Lower leg skin (tissue), 4 donors: ENCODE measurements around the gene IL11. TPM values are rescaled to one million over a fixed set of nuclear protein-coding genes. Genes with fewer than 3 reads are reported as not detected.

Source experiments
- DNase-seq, 2 donors: peaks; one replicate each; pipeline ENCODE4 v3.0.0-alpha.2; 2019; ENCODE audit warnings: low spot score in 2 of 2
- H3K4me3 ChIP-seq: fragments of 200-600 bp; sonication (generic); 2 replicates; pipeline ENCODE4 v1.5.1; 2017; ENCODE audit warnings: mild to moderate bottlenecking, low read depth; ENCODE audit not compliant: poor library complexity, severe bottlenecking
- POLR2A ChIP-seq, 2 donors: fragments of 450-650 bp; IDR thresholded peaks; one replicate each; pipeline ENCODE4 v1.6.1; 2016 to 2017; ENCODE audit warnings: antibody characterized with exemption in 2 of 2, mild to moderate bottlenecking in 1 of 2, moderate library complexity in 1 of 2
- WGBS, 2 donors: methylation state at CpG; one replicate each; pipeline ENCODE4 v1.1.5; 2018; 5-methylcytosine and 5-hydroxymethylcytosine counted together
- intact Hi-C: fragments of 100-400 bp; cut with DNase I; formaldehyde crosslinking; loops from one replicate; pipeline ENCODE4 v1.15.0; 2023; ENCODE audit warnings: low total_unique reads
- total RNA-seq, 4 donors: library from RNA; depleted of rRNA; stranded (reverse); fragments of >200 nt; gene quantifications; one replicate each; pipeline ENCODE4 v1.1.0, GENCODE V29; 2016
- TF ChIP-seq, protein P1 (sequence below), 3 donors: fragments of 450-650 bp; IDR thresholded peaks; one replicate each; pipeline ENCODE4 v1.5.1; 2016; ENCODE audit warnings: antibody characterized with exemption in 3 of 3, mild to moderate bottlenecking in 3 of 3, moderate library complexity in 2 of 3

The IL11 gene
- total RNA-seq, 4 donors from 2014 or later, result 0.23 to 0.68 (median 0.46) TPM; not detected in 1

DNA sequence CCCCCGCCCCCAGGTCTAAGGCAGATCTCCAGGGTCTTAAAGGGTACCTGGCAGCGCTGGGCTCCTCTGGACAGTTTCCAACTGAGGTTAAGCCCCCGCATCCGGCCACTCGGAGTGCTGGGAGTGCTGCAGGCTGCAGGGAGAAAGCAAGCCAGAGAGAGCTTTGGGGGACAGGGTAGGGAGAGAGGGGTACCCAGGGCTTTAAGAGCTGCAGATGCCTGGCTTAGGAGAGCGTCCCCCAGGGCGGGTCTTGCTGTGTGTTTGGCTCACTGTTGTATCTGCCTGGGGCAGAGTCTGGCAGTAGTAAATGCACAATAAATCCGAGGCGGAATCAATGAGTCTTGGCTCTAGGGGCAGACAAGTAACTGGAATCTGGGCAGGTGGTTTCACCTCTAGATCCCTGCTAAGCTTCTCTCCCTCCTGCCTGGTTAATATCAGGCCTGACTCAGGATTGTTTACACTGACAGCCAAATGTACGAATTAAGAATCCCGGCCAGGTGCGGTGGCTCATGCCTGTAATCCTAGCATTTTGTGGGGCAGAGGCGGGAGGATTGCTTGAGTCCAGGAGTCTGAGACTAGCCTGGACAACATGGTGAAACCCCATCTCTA lies 14.9 kb downstream of the IL11 start:
- intact Hi-C loops, result no loop called here
- no peak overlapping the region for H3K4me3 ChIP-seq
- no peak for TF ChIP-seq POLR2A (IDR thresholded peaks at IDR 0.05)
- TF ChIP-seq, protein P1, sequence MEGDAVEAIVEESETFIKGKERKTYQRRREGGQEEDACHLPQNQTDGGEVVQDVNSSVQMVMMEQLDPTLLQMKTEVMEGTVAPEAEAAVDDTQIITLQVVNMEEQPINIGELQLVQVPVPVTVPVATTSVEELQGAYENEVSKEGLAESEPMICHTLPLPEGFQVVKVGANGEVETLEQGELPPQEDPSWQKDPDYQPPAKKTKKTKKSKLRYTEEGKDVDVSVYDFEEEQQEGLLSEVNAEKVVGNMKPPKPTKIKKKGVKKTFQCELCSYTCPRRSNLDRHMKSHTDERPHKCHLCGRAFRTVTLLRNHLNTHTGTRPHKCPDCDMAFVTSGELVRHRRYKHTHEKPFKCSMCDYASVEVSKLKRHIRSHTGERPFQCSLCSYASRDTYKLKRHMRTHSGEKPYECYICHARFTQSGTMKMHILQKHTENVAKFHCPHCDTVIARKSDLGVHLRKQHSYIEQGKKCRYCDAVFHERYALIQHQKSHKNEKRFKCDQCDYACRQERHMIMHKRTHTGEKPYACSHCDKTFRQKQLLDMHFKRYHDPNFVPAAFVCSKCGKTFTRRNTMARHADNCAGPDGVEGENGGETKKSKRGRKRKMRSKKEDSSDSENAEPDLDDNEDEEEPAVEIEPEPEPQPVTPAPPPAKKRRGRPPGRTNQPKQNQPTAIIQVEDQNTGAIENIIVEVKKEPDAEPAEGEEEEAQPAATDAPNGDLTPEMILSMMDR (IDR thresholded peaks at IDR 0.05), result no peak
- DNase-seq, result no peak
- 16 to 17% methylated on average over 12 to 13 of the region's 13 CpGs for WGBS, 2 donors

DNA sequence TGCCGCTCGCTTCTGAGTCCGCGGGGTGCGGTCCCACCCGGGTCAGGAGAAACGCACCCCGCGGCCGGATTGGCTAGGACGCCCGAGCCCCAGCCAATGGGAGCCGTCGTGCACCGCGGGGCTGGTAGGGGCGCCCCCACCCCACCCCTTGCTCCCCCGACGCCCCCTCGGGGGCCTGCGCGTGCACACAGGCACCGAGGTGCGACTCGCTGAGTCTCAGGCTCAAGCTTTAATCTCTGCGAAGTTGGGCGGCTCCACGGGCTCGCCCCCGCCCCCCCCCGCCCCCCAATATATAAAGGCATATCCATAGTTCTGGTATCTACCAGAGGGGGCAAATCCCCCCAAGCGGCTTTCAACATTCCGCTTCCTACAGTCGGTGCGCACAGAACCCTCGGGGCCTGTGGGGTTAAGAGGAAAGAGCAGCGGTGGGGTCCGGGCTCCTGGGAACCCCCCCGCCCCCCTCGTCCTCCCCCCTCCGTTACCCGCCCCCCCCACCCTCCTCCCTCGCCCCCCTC lies 15.5 kb downstream of the IL11 start, which contains the start of gene COX6B2:
COX6B2 (minus strand) TSS at position 22 of the 515 bp plus-strand sequence. CDS start 198 bp downstream, outside the sequence.
- no peak for DNase-seq
- no peak for TF ChIP-seq POLR2A (IDR thresholded peaks at IDR 0.05)
- TF ChIP-seq, protein P1 (IDR thresholded peaks at IDR 0.05), result no peak
- H3K4me3 ChIP-seq, result no peak within 1 kb of the TSS
- intact Hi-C loops, result no loop called here
- WGBS, 2 donors, result 1 to 2% methylated on average over 11 to 17 of the region's 43 CpGs

DNA sequence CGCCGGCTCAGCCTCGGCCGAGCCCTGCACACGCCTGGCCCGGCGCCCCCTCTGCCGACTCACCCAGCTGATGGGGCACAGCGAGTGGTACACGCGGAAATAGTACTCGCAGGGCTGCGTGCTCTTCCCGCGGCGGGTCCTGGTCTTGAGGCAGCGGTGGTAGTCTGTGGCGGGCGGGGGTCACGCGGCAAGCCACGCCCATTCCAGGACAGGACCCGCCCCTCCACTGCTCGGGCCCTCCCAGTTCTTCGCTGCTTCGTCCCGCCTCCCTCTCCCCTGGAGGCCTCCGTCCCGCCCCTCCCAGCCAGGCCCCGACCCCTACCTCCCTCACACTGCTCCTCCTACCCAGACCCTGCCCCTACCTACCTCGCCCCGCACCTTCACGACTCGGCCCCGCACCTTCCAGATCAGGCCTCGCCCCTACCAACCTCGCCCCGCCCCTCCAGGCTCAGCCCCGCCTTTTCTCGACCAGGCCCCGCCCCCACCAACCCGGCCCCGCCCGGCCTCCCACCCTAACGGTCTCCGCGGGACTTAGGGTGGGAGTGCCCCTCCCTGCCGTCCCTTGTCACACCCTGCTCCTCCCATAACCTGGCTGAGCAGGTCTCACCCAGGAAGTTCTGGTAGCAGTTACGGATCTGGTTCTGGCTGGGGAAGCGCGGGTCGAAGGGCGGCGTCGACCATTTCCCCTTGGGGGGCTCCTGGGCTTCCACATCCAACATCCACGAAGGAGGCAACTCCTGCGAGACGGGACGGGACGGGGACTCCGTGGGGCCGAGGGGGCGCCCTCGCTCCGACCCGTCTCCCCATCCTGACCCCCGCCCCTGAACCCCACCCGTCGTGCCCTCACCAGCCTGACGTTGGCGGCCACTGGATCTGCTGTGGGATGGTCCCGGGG lies 16.2 kb downstream of the IL11 start:
- TF ChIP-seq, protein P1 (IDR thresholded peaks at IDR 0.05), result no peak
- TF ChIP-seq POLR2A (IDR thresholded peaks at IDR 0.05), result no peak
- intact Hi-C loops, result no loop called here
- 1 to 3% methylated on average over 26 to 39 of the region's 72 CpGs for WGBS, 2 donors
- H3K4me3 ChIP-seq, result no peak overlapping the region
- DNase-seq, result no peak

DNA sequence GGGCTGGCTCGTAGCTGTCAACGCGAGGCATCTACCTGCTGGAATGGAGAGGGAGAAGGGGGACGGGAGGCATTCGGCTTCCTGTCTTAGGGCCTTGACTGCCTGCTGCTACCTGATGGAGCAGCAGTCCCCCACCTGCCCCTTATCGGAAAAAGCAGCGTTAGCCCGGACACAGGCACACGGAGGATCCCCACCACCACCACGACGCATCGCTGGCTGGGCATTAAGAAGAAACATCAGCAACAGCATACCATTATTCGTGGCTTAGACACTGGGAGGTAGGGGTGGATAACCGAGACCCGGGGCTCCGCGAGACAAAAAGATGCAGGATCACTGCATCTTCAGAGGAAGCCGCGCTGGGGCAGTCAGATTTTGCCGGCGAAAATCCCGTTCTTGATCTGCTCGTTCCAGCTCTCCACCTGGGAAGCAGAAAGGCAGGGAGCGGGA lies 16.9 kb downstream of the IL11 start:
- no peak overlapping the region for H3K4me3 ChIP-seq
- no peak for DNase-seq
- TF ChIP-seq, protein P1 (IDR thresholded peaks at IDR 0.05), result no peak
- no peak for TF ChIP-seq POLR2A (IDR thresholded peaks at IDR 0.05)
- intact Hi-C loops, result no loop called here
- WGBS, 2 donors, result 5 to 15% methylated on average over 23 to 24 of the region's 24 CpGs

DNA sequence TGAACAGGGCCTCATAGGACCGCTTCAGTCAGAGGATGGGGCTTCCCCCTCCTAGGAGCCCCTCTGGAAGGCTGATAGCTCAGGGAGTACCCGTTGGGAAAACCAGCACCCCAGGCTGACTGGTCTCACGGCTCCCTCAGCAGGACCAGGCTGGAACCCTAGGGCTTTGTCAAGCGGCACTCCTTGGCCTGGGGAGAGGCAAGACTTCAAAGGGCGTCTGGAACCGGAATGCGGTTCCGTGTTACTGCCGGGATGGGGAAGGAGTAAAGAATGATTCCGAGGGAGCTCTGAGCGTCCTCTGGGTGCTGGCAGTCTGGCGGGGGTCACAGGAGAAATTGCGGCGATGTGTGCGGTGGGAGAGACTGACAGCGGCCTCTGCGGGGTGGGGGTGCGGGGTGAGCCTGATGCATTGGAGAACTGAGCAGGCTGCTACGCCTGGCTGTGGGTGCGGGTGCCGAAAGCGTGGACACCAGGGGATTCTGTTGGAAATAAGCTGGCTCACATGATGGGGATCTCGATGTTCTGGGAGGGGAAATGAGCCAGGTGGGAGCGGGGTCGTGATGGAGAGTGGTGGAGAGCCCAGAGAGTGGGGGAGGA lies 17.6 kb downstream of the IL11 start:
- intact Hi-C loops, result no loop called here
- no peak for TF ChIP-seq POLR2A (IDR thresholded peaks at IDR 0.05)
- TF ChIP-seq, protein P1 (IDR thresholded peaks at IDR 0.05), result no peak
- H3K4me3 ChIP-seq, result no peak overlapping the region
- 71 to 75% methylated on average over 23 to 25 of the region's 25 CpGs for WGBS, 2 donors
- no peak for DNase-seq
